Testis (tissue), 2 donors: ENCODE data around the gene WDR74.

Source experiments
- POLR2A ChIP-seq: fragments of 450-650 bp; IDR thresholded peaks from one replicate; pipeline ENCODE4 v1.6.1; 2017; ENCODE audit warnings: antibody characterized with exemption, mild to moderate bottlenecking, moderate library complexity
- TF ChIP-seq, protein P1 (sequence below), 3 experiments: fragments of 450-650 bp in 2 of 3; fragments of 200-600 bp in 1 of 3; sonication (generic) in 1 of 3; IDR thresholded peaks; one replicate each; pipeline ENCODE4 v1.5.1; 2016 to 2019; ENCODE audit warnings: antibody characterized with exemption in 3 of 3, mild to moderate bottlenecking in 2 of 3, moderate library complexity in 1 of 3

- TF ChIP-seq, protein P1, sequence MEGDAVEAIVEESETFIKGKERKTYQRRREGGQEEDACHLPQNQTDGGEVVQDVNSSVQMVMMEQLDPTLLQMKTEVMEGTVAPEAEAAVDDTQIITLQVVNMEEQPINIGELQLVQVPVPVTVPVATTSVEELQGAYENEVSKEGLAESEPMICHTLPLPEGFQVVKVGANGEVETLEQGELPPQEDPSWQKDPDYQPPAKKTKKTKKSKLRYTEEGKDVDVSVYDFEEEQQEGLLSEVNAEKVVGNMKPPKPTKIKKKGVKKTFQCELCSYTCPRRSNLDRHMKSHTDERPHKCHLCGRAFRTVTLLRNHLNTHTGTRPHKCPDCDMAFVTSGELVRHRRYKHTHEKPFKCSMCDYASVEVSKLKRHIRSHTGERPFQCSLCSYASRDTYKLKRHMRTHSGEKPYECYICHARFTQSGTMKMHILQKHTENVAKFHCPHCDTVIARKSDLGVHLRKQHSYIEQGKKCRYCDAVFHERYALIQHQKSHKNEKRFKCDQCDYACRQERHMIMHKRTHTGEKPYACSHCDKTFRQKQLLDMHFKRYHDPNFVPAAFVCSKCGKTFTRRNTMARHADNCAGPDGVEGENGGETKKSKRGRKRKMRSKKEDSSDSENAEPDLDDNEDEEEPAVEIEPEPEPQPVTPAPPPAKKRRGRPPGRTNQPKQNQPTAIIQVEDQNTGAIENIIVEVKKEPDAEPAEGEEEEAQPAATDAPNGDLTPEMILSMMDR (IDR thresholded peaks at IDR 0.05) = no peak
- TF ChIP-seq POLR2A = no peak
Measured at GRCh38 chr11:62882788-62883501, 43.6 kb upstream of the WDR74 start.
